ENCODE measurements around the gene NLGN1.

DNA sequence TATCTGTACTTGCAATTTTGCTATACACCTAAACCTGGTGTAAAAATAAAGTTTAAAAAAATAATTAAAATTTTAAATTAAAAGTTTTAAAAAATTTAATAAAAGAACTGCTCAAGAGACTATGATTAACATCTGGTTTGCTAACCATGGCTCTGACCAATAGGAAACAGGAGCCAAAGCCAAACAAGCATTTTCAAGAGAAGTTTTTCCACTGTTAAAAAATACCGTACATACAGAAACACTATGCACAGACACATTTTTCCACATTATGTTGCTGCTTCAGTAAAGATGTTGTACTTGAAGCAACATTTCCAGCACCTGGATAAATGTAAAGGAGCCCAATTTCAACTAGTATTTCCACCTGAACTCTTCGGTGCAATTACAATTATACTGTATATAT is 917.7 kb downstream of the NLGN1 start:
- no peak for TF ChIP-seq POLR2A (IDR thresholded peaks at IDR 0.05)
- TF ChIP-seq, protein P1, sequence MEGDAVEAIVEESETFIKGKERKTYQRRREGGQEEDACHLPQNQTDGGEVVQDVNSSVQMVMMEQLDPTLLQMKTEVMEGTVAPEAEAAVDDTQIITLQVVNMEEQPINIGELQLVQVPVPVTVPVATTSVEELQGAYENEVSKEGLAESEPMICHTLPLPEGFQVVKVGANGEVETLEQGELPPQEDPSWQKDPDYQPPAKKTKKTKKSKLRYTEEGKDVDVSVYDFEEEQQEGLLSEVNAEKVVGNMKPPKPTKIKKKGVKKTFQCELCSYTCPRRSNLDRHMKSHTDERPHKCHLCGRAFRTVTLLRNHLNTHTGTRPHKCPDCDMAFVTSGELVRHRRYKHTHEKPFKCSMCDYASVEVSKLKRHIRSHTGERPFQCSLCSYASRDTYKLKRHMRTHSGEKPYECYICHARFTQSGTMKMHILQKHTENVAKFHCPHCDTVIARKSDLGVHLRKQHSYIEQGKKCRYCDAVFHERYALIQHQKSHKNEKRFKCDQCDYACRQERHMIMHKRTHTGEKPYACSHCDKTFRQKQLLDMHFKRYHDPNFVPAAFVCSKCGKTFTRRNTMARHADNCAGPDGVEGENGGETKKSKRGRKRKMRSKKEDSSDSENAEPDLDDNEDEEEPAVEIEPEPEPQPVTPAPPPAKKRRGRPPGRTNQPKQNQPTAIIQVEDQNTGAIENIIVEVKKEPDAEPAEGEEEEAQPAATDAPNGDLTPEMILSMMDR (IDR thresholded peaks at IDR 0.05): no peak
